C1 segment of cervical spinal cord (tissue), 14 donors: ENCODE data around the gene CNR2.
"Not testable (repeated sequence)": the region's sequence is repeated elsewhere in the genome, so short reads cannot be mapped to it uniquely, and the experiment has no call there.

Experiments
- DNase-seq, 14 donors: peaks; one replicate each; lab custom pipeline; 2025; lab: John Stamatoyannopoulos, UW

The CNR2 gene

GRCh38 chr1:23916209-23917131, 3.3 kb upstream of the CNR2 start:
- DNase-seq = peak in 6 of 14 donors; percentile 7 to 35 (median 12)

DNA sequence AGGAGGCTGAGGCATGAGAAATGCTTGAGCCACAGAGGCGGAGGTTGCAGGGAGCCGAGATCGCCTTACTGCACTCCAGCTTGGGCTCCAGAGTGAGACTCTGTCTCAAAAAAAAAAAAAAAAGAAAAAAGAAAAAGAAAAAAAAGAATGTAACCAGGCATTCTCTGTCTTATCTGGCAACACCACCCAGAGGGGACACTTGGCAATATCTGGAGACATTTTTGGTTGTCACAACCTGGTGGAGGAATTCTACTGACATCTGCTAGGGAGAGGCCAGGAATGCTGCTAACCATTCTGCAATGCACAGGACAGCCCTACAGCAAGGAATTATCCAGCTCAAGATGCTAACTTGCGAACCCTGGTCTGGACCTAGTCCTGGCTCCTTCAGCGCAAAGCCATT, 2.3 kb upstream of the CNR2 start:
- no peak for DNase-seq

GRCh38 chr1:23914921-23915320, 1.8 kb upstream of the CNR2 start:
- no peak for DNase-seq

DNA sequence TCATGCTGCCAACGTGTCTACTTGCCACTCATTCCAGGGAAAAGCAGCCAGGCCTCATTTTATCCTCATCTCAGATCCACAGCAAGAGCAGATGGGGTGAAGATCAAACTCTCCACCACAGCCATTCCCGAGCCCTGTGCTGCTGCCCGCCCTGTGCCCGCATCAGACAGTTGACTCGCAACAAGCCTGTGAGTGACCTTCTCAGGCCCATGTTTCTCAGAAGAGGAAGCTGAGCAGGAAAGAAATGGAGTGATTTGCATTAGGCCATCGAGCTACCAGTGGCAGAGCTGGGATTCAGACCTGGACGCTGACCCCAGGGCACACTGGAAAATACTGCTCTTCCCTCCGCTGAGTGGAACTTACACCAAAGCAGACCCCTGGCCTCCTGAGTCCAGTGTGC, 1.2 kb downstream of the CNR2 start:
- no peak for DNase-seq

DNA sequence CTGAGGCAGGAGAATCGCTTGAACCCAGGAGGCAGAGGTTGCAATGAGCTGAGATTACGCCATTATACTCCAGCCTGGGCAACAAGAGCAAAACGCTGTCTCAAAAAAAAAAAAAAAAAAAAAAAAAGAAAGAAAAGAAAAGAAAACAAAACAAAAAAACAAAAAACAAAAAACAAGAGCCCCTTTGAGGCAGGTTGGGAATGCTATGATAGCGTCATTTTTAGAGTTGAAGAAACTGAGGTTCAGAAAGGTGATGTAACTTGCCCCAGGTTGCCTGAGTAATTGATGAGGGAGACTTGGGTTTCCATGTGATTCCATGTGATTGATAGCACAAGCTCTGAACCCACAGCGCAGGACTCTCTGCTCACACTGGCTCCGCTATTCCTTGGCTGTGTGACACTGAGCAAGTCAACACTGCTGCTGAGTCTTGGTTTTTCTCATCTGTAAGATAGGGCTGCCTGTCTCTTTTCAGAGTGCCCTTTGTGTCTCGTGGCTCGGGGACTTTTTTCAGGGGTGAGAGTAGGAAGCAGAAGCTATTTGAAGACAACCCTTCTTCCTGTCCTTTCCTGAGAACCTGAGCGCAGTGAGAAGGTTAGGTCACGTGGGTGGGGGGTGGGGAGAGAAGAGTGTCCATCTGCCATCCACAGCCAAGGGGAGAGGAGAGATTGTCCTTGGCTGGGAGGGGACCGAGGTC, 2.5 kb downstream of the CNR2 start:
- DNase-seq = no peak

DNA sequence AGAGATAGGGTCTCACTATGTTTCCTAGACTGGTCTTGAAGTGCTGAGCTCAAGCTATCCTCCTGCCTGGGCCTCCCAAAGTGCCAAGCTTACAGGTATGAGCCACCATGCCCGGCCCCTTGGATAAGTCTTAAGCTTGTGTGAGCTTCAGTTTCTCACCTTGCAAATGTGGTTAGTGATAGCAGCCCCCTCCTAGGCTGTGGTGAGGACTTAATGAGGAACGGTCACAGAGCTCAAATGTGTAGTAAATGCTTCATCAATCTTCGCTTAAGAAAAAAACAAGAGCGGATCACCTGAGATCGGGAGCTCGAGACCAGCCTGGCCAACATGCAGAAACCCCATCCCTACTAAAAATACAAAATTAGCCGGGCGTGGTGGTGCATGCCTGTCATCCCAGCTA, 3.0 kb downstream of the CNR2 start:
- no peak for DNase-seq

GRCh38 chr1:23909412-23909811, 3.8 kb downstream of the CNR2 start:
- no peak for DNase-seq

DNA sequence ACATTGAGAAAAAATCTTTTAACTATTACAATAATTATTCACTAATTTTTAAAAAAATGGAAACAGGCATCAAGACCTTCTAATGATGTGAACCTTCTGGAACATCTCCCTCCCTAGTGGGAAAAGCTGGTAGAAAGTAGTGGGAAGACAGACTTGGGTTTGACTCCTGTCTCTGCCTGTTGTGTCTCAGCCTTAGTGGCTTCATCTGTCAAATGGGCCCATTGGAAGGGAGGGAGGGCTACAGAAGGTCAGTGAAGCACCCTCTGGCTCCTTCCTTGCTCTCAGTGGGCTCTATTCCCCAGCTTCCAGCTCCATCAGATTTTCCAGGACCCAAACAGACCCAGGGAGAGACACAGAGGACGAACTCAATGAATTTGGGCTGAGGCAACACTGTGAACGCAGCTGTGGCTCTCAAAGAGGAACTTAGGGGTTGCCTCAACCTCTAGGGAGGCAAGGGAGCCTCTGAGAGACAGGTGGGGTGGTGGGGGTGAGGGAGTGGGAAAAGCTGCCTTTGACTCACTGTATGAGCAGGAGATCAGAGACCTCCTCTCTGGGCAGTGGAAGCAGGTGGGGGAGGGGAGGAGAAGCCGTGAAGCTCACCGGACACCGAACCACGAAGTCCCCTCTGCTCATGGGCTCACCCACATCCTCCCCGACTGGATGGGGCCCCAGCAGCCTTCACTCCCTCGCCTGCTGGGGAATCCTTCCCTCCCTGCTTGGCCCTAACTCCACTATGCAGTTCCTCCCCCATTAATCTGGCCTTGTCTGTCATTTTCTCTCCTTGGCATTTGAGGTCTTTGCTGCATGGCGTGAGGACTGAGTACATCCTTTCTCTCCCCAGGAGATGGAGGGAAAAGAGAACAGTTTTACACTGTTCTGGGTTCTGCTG, 4.5 kb downstream of the CNR2 start:
- DNase-seq = no peak

GRCh38 chr1:23906731-23907130, 6.4 kb downstream of the CNR2 start:
- no peak for DNase-seq

- DNase-seq = no peak
These were observed 7.6 kb downstream of the CNR2 start for GRCh38 chr1:23905461-23906025.

DNA sequence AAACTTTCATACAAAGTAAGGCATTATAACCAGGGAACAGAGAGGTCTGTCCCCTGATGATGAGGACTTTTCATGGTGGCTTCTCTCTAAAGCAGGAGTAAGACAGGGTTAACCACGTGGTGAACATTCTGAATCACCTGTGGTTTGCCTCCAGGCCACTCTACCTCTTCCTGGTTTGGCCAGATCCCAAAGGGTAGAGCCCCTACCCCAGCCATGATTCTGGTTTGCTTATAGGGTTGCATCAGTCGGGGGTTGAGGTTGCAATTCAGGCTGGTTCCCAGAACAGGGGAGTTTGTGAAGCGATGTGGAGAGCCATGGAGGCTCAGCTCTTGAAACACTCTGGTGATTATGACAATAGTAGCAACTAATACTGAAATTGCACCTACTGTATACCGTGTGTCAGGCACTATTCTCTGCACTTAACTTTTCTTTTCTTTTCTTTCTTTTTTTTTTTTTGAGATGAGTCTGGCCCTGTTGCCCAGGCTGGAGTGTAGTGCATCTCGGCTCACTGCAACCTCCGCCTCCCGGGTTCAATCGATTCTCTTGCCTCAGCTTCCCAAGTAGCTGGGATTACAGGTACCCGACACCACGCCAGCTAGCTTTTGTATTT, 8.3 kb downstream of the CNR2 start:
- DNase-seq = no peak

GRCh38 chr1:23903754-23904153, 9.4 kb downstream of the CNR2 start:
- no peak for DNase-seq

DNA sequence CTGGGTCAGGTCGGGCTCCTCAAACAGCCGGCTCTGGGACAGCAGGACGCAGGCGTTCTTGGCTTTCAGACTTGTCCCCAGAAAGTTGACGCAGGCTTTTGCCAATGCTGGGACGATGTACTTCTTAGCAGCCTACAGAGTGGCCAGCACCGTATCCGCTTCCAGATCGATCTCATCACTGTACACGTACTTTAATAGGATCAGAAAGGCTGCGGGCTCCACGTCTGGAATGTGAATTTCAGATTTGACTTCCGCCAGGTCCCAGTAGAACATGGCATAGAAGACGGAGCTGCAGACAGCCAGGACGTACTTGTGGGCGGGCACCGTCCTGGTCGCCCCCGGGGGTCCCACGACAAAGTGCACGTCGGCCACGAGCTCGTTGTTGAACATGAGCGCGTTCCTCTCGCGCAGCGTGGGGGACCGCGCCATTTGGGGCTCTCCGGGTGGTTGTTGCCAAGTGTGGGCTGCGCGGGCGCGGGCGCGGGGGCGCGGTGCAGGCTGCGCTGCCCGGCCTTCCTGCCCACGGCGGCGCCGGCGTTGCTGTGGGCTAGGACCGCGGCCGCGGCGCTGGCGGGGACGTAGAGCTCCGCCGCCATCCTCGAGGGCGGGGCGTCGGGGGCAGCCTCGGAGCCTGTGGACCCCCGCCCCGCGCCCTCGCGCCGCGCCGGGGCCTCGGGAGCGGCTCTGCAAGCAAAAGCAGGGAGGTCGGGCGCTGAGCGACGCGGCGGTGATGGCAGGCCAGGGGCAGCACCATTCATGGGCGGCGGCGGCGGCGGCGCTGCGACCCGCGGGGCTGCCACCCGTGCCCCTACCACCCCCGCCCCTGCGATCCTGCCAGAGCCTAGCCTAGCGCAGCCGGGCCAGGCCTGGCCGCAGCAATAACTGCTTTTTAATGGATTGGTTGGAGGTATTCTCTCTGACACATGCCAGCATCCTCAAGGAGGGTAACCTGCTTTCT, 10.6 kb downstream of the CNR2 start:
- DNase-seq = no peak

- DNase-seq = not testable (repeated sequence)
These were observed 13.1 kb downstream of the CNR2 start for GRCh38 chr1:23900017-23900416.

DNA sequence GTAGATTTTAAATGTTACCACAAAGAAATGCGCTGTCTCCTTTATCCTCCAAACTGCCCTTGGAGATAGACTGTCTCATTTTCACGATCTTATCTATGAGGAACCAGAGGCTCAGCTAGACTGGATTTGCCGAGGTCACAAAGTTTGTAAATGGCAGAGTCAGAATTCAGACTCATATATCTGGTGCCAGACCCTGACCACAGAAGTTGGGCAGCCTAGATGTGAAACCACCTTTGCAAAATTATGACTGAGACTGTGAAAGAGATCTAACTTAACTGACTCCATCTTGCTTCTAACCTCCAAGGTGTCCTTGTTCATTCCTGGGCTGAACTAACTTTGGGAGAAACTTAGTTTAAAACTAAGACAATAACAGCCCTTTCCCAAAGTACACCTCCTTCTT, 14.1 kb downstream of the CNR2 start:
- DNase-seq = no peak

- DNase-seq = no peak
These were observed 16.1 kb downstream of the CNR2 start for GRCh38 chr1:23897083-23897482.

GRCh38 chr1:23896491-23896890, 16.7 kb downstream of the CNR2 start:
- DNase-seq = no peak

DNA sequence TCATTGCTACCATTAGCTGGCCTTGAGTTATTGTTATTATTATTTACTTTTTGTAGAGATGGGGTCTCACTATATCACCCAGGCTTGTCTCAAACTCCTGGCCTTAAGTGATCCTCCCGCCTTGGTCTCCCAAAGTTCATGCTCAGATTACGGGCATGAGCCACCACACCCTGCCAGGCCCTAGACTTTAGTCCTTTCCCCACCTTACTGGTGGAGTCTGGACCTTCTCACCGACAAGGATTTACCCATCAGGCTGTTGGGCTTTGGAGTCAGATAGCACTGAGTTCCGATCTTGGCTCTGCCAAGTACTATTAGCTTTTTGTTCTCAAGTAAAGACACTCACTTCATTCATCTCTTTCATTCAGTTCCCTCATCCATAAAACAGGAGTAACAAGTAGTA, 17.2 kb downstream of the CNR2 start:
- no peak for DNase-seq

- no peak for DNase-seq
These were observed 18.1 kb downstream of the CNR2 start for GRCh38 chr1:23895082-23895481.

DNA sequence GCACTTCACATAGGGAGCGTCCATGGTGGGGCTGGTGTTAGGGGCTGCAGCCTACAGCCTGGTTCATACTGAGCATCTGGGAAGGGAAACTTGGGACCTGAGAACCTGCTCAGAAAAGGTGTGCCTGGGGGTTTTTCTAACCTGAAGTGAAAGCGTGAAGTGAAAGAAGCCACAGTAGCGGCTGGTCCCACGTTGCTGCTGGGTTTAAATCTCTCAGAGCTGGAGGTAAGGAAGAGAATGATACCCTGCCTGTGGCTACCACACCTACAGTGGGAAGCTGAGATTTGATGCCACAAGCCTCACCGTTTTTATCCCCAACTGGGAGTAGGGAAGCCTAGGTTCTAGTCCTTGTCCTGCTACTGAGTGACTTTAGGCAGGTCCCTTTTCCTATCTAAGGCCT, 24.1 kb downstream of the CNR2 start:
- DNase-seq = no peak
